Endodermal cell (in vitro differentiated cells): ENCODE measurements around the gene UBA5. TPM values are rescaled to one million over a fixed set of nuclear protein-coding genes. Genes with fewer than 3 reads are reported as not detected.

Experiments
- DNase-seq: peaks from one replicate; pipeline ENCODE4 v3.0.0-alpha.2; 2017
- H3K27ac ChIP-seq: 2 replicates; pipeline ENCODE4 v1.5.1; 2013; ENCODE audit warnings: mild to moderate bottlenecking, low read depth, low read length, moderate library complexity
- H3K27me3 ChIP-seq: 2 replicates; pipeline ENCODE4 v1.6.1; 2013; ENCODE audit warnings: mild to moderate bottlenecking, low read length, moderate library complexity; ENCODE audit not compliant: insufficient read depth, control insufficient read depth, poor library complexity, severe bottlenecking
- H3K36me3 ChIP-seq: 2 replicates; pipeline ENCODE4 v1.7.0; 2013; ENCODE audit warnings: mild to moderate bottlenecking, low read length, moderate library complexity; ENCODE audit not compliant: control insufficient read depth, insufficient read depth
- H3K4me1 ChIP-seq: one replicate; pipeline ENCODE4 v1.7.0; 2013; ENCODE audit warnings: low read length; ENCODE audit not compliant: control insufficient read depth, insufficient read depth
- H3K4me3 ChIP-seq: 2 replicates; pipeline ENCODE4 v1.5.1; 2013; ENCODE audit warnings: mild to moderate bottlenecking, low read length, moderate library complexity
- H3K9ac ChIP-seq: 2 replicates; pipeline ENCODE4 v1.6.1; 2013; ENCODE audit warnings: mild to moderate bottlenecking, low read length, moderate library complexity; ENCODE audit not compliant: poor library complexity, severe bottlenecking; ENCODE audit errors: extremely low read depth
- H3K9me3 ChIP-seq: 2 replicates; pipeline ENCODE4 v1.6.1; 2013; ENCODE audit warnings: mild to moderate bottlenecking, low read length, moderate library complexity; ENCODE audit not compliant: control insufficient read depth
- H3K27ac Mint-ChIP-seq: 2 replicates; pipeline ENCODE4 v1.8.0; 2020; ENCODE audit warnings: mixed read lengths
- H3K27me3 Mint-ChIP-seq: 2 replicates; pipeline ENCODE4 v1.8.0; 2021; ENCODE audit warnings: mild to moderate bottlenecking, mixed read lengths; ENCODE audit not compliant: insufficient read depth
- H3K36me3 Mint-ChIP-seq: 2 replicates; pipeline ENCODE4 v1.8.0; 2020; ENCODE audit warnings: low read depth, mixed read lengths
- H3K4me1 Mint-ChIP-seq: 2 replicates; pipeline ENCODE4 v1.8.0; 2020; ENCODE audit warnings: mixed read lengths
- H3K4me3 Mint-ChIP-seq: 2 replicates; pipeline ENCODE4 v1.8.0; 2020; ENCODE audit warnings: mild to moderate bottlenecking, moderate library complexity, mixed read lengths
- H3K9me3 Mint-ChIP-seq: 2 replicates; pipeline ENCODE4 v1.8.0; 2020; ENCODE audit warnings: mild to moderate bottlenecking, mixed read lengths
- WGBS, 2 experiments: methylation state at CpG; one replicate each; pipeline versions ENCODE4 v1.1.5 to v1.1.7; 2013; ENCODE audit warnings: missing lambda C conversion rate in 2 of 2, mixed read lengths in 1 of 2; ENCODE audit not compliant: insufficient coverage in 1 of 2, insufficient read length in 1 of 2; 5-methylcytosine and 5-hydroxymethylcytosine counted together
- total RNA-seq, 2 donors: library from RNA; stranded (reverse); fragmentation: NEBNext Ultra II Directional in 1 of 2; extraction: Animal tissue kit (Norgen Biotek cat#: 25700) in 1 of 2; gene quantifications; 2 replicates in 1 of 2; 3 replicates in 1 of 2; pipeline ENCODE4 v1.2.1, GENCODE V29; 2021
- TF ChIP-seq, protein P1 (sequence below): fragments of 200-600 bp; sonication (generic); conservative IDR thresholded peaks from 2 replicates; pipeline ENCODE4 v1.5.0; 2021; ENCODE audit warnings: antibody characterized with exemption, mild to moderate bottlenecking

The UBA5 gene
- total RNA-seq, 2 donors from 2014 or later = 46.1 to 58.4 TPM

DNA sequence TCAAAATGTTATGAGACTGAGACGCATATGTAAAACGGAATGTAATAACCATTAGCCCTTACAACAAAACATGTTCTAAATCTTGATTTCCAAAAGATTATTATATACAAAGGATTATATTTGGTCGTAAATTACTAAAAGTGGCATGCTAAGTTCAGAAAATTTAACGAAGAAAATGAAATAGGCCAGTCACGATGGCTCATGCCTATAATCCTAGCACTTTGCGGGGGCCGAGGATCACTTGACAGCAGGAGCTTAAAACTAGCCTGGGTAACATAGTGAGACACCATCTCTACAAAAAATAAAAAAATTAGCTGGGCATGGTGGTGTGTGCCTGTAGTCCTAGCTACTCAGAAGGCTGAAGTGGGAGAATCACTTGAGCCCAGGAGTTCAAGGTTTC lies 29.5 kb upstream of the UBA5 start:
- Mint-ChIP-seq H3K9me3 (no peaks in the 10 kb centered on the region), H3K27me3 (no peaks in the 10 kb centered on the region), H3K27ac (no peak overlapping the region), H3K4me3 (no peak overlapping the region), H3K36me3 (peaks cover 17% of the 10 kb centered on the region), H3K4me1 (peaks cover 2% of the 10 kb centered on the region)
- Histone ChIP-seq H3K9me3 (no peaks in the 10 kb centered on the region), H3K9ac (no peak overlapping the region), H3K27me3 (no peaks in the 10 kb centered on the region), H3K36me3 (peaks cover 19% of the 10 kb centered on the region), H3K4me1 (no peaks in the 10 kb centered on the region), H3K4me3 (no peak overlapping the region), H3K27ac (no peak overlapping the region)
- DNase-seq = no peak
- TF ChIP-seq, protein P1, sequence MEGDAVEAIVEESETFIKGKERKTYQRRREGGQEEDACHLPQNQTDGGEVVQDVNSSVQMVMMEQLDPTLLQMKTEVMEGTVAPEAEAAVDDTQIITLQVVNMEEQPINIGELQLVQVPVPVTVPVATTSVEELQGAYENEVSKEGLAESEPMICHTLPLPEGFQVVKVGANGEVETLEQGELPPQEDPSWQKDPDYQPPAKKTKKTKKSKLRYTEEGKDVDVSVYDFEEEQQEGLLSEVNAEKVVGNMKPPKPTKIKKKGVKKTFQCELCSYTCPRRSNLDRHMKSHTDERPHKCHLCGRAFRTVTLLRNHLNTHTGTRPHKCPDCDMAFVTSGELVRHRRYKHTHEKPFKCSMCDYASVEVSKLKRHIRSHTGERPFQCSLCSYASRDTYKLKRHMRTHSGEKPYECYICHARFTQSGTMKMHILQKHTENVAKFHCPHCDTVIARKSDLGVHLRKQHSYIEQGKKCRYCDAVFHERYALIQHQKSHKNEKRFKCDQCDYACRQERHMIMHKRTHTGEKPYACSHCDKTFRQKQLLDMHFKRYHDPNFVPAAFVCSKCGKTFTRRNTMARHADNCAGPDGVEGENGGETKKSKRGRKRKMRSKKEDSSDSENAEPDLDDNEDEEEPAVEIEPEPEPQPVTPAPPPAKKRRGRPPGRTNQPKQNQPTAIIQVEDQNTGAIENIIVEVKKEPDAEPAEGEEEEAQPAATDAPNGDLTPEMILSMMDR = no peak
- 86 to 97% methylated on average over 5 to 7 of the region's 7 CpGs for WGBS, 2 experiments

DNA sequence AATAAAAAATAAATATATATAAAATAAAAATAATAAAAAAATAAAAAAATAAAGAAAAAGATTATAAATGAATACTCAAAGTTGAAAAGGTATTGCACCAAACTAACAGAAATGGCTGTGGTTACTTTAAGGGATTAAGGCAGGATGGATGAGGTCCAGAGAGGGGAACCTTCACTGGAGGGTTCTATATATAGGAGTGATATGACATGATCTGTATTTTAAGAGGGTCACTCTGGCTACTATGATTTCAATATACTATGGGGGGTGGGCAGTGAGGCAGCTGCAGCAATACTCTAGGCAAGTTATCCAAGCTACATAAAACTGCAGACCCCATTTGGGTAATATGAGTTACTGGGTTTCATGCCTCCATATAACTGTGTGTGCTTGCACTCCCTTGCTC lies 25.1 kb upstream of the UBA5 start:
- TF ChIP-seq, protein P1 = no peak
- no peaks in the 10 kb centered on the region for H3K4me1 ChIP-seq
- Mint-ChIP-seq H3K27me3 (no peaks in the 10 kb centered on the region), H3K27ac (no peak overlapping the region), H3K4me1 (no peaks in the 10 kb centered on the region), H3K36me3 (peaks cover 14% of the 10 kb centered on the region), H3K4me3 (no peak overlapping the region), H3K9me3 (no peaks in the 10 kb centered on the region)
- no peak for DNase-seq
- peaks cover 13% of the 10 kb centered on the region for H3K36me3 ChIP-seq
- no peak overlapping the region for H3K4me3 ChIP-seq
- H3K9me3 ChIP-seq = no peaks in the 10 kb centered on the region
- H3K27me3 ChIP-seq = no peaks in the 10 kb centered on the region
- no peak overlapping the region for H3K9ac ChIP-seq
- H3K27ac ChIP-seq = no peak overlapping the region

- Mint-ChIP-seq H3K27me3 (no peaks in the 10 kb centered on the region), H3K4me3 (no peak overlapping the region), H3K36me3 (peaks cover 16% of the 10 kb centered on the region), H3K9me3 (no peaks in the 10 kb centered on the region), H3K4me1 (no peaks in the 10 kb centered on the region), H3K27ac (no peak overlapping the region)
- peaks cover 6% of the 10 kb centered on the region for H3K36me3 ChIP-seq
- H3K4me1 ChIP-seq = no peaks in the 10 kb centered on the region
- no peak for DNase-seq
- no peak overlapping the region for H3K27ac ChIP-seq
- WGBS, 2 experiments = no CpG with 5 or more reads among the region's 1 CpG
- no peaks in the 10 kb centered on the region for H3K9me3 ChIP-seq
- no peak overlapping the region for H3K9ac ChIP-seq
- H3K4me3 ChIP-seq = no peak overlapping the region
- H3K27me3 ChIP-seq = no peaks in the 10 kb centered on the region
- TF ChIP-seq, protein P1 = no peak
Measured at GRCh38 chr3:132637590-132637989, 22.5 kb upstream of the UBA5 start.
